GM21737 (cell line): ENCODE results near the gene ARMC5.
"Not testable (repeated sequence)": the region's sequence is repeated elsewhere in the genome, so short reads cannot be mapped to it uniquely, and the experiment has no call there.

ENCODE experiments used
- ATAC-seq: cut with Tn5 transposase; IDR thresholded peaks from one replicate; pipeline ENCODE4 v1.9.1; 2021; ENCODE audit warnings: mild to moderate bottlenecking, moderate library complexity; ENCODE audit not compliant: unreplicated experiment

The ARMC5 gene

DNA sequence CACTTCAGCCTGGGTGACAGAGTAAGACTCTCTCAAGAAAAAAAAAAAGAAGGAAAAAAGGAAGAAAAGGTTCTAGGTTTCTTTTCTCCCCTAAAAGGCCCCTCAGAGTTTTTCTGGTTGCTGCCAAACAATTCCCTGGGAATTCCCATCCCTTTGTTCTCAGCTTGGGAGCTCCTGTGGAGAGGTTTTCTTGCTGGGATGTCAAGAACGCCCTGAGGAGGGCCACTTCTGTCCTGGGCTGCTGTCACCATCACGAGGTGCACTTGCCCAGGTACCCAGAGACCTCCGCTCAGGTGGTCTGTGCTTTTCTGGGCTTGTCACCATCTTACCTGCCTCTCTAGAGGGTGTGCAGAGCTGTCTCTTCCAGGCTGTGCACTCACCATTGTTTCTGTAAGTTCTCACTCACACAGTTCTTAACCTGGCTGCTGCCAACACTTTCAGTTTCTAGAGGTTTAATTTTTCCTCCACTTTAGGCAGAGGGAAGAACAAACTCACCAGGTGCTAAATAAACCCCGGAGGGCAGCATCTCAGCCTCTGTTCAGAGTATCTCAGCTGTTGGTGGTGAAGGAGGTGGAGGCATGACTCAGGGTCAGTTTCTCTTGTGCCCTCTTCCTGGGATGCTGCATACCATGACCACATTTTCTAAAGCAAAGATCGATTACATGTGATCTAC is 28.8 kb upstream of the ARMC5 start:
- no peak for ATAC-seq

DNA sequence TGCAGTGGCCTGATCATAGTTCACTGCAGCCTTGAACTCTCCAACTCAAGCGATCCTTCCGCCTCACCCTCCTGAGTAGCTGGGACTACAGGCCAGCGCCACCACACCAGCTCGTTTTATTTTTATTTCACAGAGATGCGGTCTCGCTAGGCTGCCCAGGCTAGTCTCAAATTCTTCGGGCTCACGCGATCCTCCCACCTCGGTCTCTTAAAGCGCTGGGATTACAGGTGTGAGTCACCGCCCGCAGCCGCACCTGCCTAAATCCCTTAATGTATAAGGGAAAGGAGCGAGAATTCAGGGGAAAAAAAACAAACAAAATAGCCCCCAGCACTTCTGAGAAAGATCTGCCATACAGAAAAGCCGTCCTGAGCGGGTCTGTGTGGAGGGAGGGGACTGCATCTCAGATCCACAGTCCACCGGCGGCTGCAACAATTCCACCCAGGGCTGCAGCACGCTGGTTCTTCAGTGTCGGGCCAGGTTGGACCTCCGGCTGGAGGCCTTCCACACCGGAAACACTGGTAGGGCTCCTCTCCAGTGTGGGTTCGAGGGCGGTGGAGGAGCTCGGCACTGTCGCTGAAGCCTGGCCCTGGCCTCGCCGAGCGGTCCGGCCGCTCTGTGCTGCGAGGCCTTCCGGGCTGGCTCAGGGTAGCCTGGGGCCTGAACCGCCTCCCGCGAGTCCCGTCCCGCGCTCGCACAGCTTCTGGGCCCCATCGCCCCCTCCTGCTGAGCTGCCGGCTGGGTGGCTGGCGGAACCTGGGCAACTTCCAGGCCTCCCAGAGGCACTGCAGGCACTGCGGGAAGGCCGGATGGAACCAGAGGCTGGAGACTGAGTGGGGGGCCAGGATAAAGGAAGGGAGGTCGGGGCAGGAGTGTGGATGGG is 23.7 kb upstream of the ARMC5 start:
- no peak for ATAC-seq

GRCh38 chr16:31436221-31437045 is 22.9 kb upstream of the ARMC5 start:
- ATAC-seq: no peak

GRCh38 chr16:31438414-31438813 is 20.9 kb upstream of the ARMC5 start:
- no peak for ATAC-seq

DNA sequence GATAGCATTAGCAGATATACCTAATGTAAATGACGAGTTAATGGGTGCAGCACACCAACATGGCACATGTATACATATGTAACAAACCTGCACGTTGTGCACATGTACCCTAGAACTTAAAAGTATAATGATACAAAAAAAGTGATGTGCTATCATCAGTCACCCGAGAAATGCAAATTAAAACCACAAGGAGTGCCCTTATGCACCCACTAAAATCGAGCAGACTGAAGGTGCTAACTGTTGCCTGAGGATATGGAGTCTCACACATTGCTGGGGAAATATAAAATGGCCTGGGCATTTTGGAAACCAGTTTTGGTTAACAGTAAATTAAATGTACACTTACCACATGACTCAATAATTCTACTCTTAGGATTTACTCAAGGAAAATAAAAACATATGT is 20.3 kb upstream of the ARMC5 start:
- not testable (repeated sequence) for ATAC-seq

DNA sequence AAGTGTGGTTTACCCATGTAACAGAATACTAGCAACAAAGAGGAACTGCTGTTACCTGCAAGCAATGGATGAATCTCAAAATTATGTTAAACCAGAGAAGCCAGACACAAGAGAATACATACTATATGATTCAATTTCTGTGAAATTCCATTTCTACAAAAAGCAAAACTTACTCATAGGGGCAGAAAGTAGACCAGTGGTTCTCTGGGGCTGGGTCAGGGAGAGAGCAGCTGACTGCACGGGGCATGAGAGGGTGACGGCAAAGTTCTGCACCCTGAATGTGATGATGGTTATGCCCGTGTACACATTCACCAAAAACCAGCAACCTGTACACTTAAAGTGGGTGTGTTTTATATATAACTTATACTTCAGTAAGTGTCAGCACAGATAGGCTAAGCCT is 19.8 kb upstream of the ARMC5 start:
- no peak for ATAC-seq

- ATAC-seq: no peak
Measured at GRCh38 chr16:31440516-31441184, 18.7 kb upstream of the ARMC5 start.

DNA sequence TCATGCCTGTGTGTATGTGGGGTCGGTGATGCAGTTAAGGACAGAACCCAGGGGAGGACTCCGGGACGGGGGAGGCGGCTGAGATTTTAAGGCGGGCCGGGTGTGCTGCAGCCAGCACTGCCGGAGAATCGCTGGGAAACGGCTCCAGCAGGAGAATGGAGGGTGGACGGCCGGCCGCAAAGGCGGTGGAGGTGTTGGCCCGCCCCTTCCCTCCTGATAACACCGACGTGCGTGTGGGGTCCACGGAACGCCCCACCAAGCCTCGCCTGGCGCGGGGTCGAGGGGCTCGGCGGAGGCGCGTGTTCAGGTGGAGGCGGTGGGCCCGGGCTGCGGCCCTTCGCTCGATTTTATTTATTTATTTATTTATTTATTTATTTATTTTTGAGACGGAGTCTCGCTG is 17.3 kb upstream of the ARMC5 start:
- no peak for ATAC-seq

DNA sequence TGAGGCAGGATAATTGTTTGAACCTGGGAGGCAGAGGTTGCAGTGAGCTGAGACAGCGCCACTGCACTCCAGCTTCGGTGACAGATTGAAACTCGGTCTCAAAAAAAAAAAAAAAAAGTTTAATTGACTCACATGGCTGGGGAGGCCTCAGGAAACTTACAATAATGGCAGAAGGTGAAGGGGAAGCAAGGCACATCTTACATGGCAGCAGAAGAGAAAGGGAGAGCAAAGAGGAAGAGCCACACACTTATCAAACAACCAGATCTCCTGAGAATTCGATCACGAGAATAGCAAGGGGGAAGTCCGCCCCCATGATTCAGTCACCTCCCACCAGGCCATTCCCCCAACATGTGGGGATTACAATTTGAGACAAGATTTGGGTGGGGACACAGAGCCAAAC is 13.4 kb upstream of the ARMC5 start:
- not testable (repeated sequence) for ATAC-seq

GRCh38 chr16:31451201-31451600 is 8.1 kb upstream of the ARMC5 start:
- ATAC-seq: no peak

DNA sequence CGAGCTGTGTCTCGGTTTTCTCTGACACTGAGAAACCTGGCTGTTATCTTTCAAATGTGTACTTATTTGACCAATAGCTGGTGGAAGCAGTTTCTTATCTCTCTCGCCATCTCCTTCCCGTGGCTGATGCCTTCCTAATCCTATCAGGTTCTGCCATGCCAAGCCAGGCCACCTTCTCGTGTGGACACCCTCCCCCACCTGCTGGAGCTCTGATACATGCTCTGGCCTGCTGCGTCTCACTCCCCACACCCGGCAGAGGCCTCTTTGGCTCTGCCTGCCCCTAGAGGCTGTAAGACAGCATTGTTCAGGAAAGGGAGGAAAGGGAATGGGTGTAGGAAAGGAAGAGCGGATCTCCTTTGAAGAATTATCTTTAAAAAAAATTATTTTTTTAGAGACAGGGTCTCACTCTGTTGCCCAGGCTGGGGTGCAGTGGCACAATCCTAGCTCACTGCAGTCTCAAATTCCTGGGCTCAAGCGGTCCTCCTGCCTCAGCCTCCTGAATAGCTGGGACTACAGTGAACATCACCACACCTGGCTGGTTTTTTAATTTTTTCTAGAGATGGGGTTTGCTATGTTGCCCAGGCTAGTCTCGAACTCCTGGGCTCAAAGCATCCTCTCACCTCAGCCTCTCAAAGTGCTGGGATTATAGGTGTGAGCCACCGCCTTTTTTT is 7.5 kb upstream of the ARMC5 start:
- ATAC-seq: no peak

- ATAC-seq: no peak
Measured at GRCh38 chr16:31452631-31453106, 6.6 kb upstream of the ARMC5 start.

- no peak for ATAC-seq
Measured at GRCh38 chr16:31453255-31454204, 5.8 kb upstream of the ARMC5 start.

- ATAC-seq: no peak
Measured at GRCh38 chr16:31455601-31456314, 3.5 kb upstream of the ARMC5 start.

GRCh38 chr16:31456988-31457360 is 2.3 kb upstream of the ARMC5 start:
- no peak for ATAC-seq

DNA sequence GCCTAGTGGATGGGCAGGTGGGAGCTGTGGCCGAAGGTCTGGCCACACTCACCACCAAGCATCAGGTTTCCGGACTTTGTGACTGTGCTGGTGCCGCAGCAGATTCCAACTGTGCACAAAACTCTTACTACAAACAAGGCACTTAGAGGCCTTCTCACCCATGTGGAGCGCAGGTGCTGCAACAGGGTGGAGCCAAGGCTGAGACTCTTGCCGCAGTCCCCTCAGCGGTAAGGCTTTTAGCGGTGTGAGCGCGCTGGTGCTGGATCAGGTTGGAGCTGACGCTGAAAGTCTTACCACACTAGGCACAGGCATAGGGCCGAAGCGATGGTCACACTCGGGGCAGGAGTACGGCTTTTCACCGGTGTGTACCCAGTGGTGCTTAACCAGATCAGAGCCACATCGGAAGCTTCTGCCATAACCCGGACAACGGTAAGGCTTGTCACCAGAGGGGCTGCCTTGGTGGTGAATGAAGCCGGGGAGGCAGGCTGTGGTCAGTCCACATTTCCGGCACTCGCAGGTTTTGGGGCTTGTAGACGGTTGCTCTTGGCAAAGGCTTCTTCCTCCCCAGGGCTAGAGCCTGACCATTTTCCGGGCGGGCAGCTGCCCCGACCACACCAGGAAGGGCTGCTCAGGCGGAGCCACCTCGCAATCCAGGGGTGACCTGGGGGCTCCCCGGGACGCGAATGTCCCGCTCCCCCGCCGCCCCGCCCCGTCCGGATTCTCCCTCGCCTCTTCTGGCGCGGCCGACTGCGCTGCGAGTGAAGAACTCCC is 1.0 kb upstream of the ARMC5 start:
- ATAC-seq: no peak

GRCh38 chr16:31459687-31460581 is 633 bp downstream of the ARMC5 start:
- ATAC-seq: peak; percentile 68
